ENCODE data around the gene KIF18B.

The KIF18B gene

GRCh38 chr17:44906763-44907728 is 40.5 kb downstream of the KIF18B start:
- DNase-seq (ENCODE audit: low read depth in 1 of 2, low spot score in 1 of 2): no peak
- no peak overlapping the region for H3K27ac ChIP-seq (replicated peaks)
- TF ChIP-seq GABPA (IDR thresholded peaks at IDR 0.05; ENCODE audit: low read depth) (no peak), POLR2AphosphoS5 (IDR thresholded peaks at IDR 0.05; ENCODE audit: low read depth) (no peak), CTCF (IDR thresholded peaks at IDR 0.05; ENCODE audit: insufficient read depth, low read length) (no peak), SPI1 (IDR thresholded peaks at IDR 0.05; ENCODE audit: borderline replicate concordance, low read depth) (no peak)
- TF ChIP-seq, protein P1, sequence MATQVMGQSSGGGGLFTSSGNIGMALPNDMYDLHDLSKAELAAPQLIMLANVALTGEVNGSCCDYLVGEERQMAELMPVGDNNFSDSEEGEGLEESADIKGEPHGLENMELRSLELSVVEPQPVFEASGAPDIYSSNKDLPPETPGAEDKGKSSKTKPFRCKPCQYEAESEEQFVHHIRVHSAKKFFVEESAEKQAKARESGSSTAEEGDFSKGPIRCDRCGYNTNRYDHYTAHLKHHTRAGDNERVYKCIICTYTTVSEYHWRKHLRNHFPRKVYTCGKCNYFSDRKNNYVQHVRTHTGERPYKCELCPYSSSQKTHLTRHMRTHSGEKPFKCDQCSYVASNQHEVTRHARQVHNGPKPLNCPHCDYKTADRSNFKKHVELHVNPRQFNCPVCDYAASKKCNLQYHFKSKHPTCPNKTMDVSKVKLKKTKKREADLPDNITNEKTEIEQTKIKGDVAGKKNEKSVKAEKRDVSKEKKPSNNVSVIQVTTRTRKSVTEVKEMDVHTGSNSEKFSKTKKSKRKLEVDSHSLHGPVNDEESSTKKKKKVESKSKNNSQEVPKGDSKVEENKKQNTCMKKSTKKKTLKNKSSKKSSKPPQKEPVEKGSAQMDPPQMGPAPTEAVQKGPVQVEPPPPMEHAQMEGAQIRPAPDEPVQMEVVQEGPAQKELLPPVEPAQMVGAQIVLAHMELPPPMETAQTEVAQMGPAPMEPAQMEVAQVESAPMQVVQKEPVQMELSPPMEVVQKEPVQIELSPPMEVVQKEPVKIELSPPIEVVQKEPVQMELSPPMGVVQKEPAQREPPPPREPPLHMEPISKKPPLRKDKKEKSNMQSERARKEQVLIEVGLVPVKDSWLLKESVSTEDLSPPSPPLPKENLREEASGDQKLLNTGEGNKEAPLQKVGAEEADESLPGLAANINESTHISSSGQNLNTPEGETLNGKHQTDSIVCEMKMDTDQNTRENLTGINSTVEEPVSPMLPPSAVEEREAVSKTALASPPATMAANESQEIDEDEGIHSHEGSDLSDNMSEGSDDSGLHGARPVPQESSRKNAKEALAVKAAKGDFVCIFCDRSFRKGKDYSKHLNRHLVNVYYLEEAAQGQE (IDR thresholded peaks at IDR 0.05; ENCODE audit: insufficient replicate concordance, low read depth): no peak
- no peak overlapping the region for H3K4me3 ChIP-seq (replicated peaks; ENCODE audit: insufficient read depth, low read length)
- H3K27me3 ChIP-seq (ENCODE audit: insufficient read depth, poor library complexity, severe bottlenecking): peaks cover 9% of the 10 kb centered on the region

DNA sequence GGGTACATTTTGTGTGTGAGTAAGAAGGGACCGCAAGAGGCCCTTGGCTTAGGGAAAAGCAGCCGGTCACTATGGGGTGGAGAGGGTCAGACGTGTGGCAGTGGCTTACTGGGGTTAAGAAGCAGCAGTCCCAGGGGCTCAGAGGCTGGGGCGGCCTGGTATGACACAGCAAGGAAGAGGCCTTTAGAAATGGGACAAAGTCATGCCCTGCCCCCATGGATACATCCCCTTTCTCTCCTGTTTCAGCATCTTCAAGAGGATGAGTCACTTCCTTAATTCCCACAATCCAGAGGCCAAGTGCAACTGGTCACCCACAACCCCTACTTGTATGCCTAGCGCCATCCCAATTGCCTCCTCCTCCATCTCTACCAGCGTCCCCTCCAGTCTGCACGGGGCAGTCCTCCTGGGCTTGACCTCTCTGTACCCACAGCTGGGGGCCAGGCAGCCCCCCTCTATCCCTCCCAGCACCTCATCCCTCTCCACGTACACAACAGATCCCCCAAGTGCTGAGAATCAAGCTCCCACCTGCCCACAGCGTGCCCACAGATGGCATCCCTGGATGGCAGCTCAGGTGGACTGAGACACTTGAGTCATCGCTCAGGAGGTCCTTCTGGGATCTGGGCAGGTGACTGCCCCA is 41.4 kb downstream of the KIF18B start:
- Histone ChIP-seq H3K27me3 (ENCODE audit: insufficient read depth, poor library complexity, severe bottlenecking) (no peaks in the 10 kb centered on the region), H3K27ac (replicated peaks) (peak overlapping the region; percentile 34; the same call in 1 of the 2 replicates), H3K4me3 (replicated peaks; ENCODE audit: insufficient read depth, low read length) (no peak overlapping the region)
- TF ChIP-seq POLR2AphosphoS5 (IDR thresholded peaks at IDR 0.05; ENCODE audit: low read depth) (no peak), GABPA (IDR thresholded peaks at IDR 0.05; ENCODE audit: low read depth) (no peak), CTCF (IDR thresholded peaks at IDR 0.05; ENCODE audit: insufficient read depth, low read length) (no peak)
- peak in 1 of 2 experiments; percentile 38 for DNase-seq (ENCODE audit: low read depth in 1 of 2, low spot score in 1 of 2)

- no peaks in the 10 kb centered on the region for H3K27me3 ChIP-seq (ENCODE audit: insufficient read depth, poor library complexity, severe bottlenecking)
- H3K27ac ChIP-seq (replicated peaks): peak overlapping the region; percentile 34; the same call in 1 of the 2 replicates
- DNase-seq (ENCODE audit: low read depth in 1 of 2, low spot score in 1 of 2): no peak
- no peak overlapping the region for H3K4me3 ChIP-seq (replicated peaks; ENCODE audit: insufficient read depth, low read length)
- TF ChIP-seq, protein P1 (IDR thresholded peaks at IDR 0.05; ENCODE audit: insufficient replicate concordance, low read depth): no peak
- no peak for TF ChIP-seq CTCF (IDR thresholded peaks at IDR 0.05; ENCODE audit: insufficient read depth, low read length)
- TF ChIP-seq GABPA (IDR thresholded peaks at IDR 0.05; ENCODE audit: low read depth): no peak
- no peak for TF ChIP-seq POLR2AphosphoS5 (IDR thresholded peaks at IDR 0.05; ENCODE audit: low read depth)
- no peak for TF ChIP-seq SPI1 (IDR thresholded peaks at IDR 0.05; ENCODE audit: borderline replicate concordance, low read depth)
These were observed 42.3 kb downstream of the KIF18B start for GRCh38 chr17:44905006-44906000.

Data from HL-60 (cell line).